B cell (primary cell): ENCODE measurements around the gene AGAP1. TPM values are rescaled to one million over a fixed set of nuclear protein-coding genes. Genes with fewer than 3 reads are reported as not detected.

ENCODE experiments used
- ATAC-seq: fragments of 200-7000 bp; cut with Tn5 transposase; one replicate; pipeline ENCODE4 v1.10.0; 2021; ENCODE audit warnings: low read depth, mild to moderate bottlenecking, moderate number of reproducible peaks, moderate library complexity
- CTCF ChIA-PET: fragments of 350-600 bp; sonication (Branson Sonifier 250); formaldehyde crosslinking; loops from one replicate; lab custom pipeline; 2021; ENCODE audit warnings: antibody characterized with exemption, inconsistent platforms; lab: Charles Lee
- POLR2A ChIA-PET: fragments of 350-600 bp; sonication (Branson Sonifier 250); formaldehyde crosslinking; loops from one replicate; lab custom pipeline; 2021; ENCODE audit warnings: antibody characterized with exemption; lab: Charles Lee
- DNase-seq: peaks from one replicate; pipeline ENCODE4 v3.0.0; 2013
- H2AFZ ChIP-seq: 2 replicates; pipeline ENCODE4 v1.6.1; 2012; ENCODE audit warnings: mild to moderate bottlenecking, low read depth, low read length; ENCODE audit not compliant: insufficient read depth, poor library complexity, severe bottlenecking
- H3K27ac ChIP-seq, 2 donors: 1 replicate in 1 of 2; 2 replicates in 1 of 2; pipeline ENCODE4 v1.5.1; 2012 to 2013; ENCODE audit warnings: low read length in 2 of 2, mild to moderate bottlenecking in 2 of 2, moderate library complexity in 1 of 2
- H3K27me3 ChIP-seq, 4 experiments: fragments of 200-600 bp in 1 of 4; sonication (generic) in 1 of 4; replicated peaks in 1 of 4; 1 replicate in 2 of 4; 2 replicates in 2 of 4; pipeline versions ENCODE4 v1.6.1 to v1.7.0; 2013 to 2016; ENCODE audit warnings: low read length in 3 of 4, mild to moderate bottlenecking in 2 of 4, mixed read lengths in 1 of 4, moderate library complexity in 1 of 4; ENCODE audit not compliant: insufficient read depth in 4 of 4, control insufficient read depth in 3 of 4; ENCODE audit errors: control extremely low read depth in 1 of 4
- H3K36me3 ChIP-seq, 2 experiments: replicated peaks in 1 of 2; 1 replicate in 1 of 2; 2 replicates in 1 of 2; pipeline versions ENCODE4 v1.6.1 to v1.7.1; 2013; ENCODE audit warnings: low read length in 1 of 2; ENCODE audit not compliant: insufficient read depth in 2 of 2, control insufficient read depth in 1 of 2; ENCODE audit errors: control extremely low read depth in 1 of 2, extremely low read depth in 1 of 2
- H3K4me1 ChIP-seq, 2 donors: fragments of 200-600 bp in 1 of 2; sonication (generic) in 1 of 2; 1 replicate in 1 of 2; 2 replicates in 1 of 2; pipeline versions ENCODE4 v1.5.1 to v1.6.1; 2013 to 2017; ENCODE audit warnings: low read length in 2 of 2; ENCODE audit not compliant: control insufficient read depth in 2 of 2, insufficient read depth in 2 of 2
- H3K4me2 ChIP-seq: replicated peaks from 2 replicates; pipeline ENCODE3; 2012; ENCODE audit warnings: mild to moderate bottlenecking, low read depth, low read length; ENCODE audit not compliant: poor library complexity, severe bottlenecking
- H3K4me3 ChIP-seq, 5 experiments: fragments of 200-600 bp in 1 of 5; sonication (generic) in 1 of 5; 1 replicate in 3 of 5; 2 replicates in 2 of 5; pipeline versions ENCODE4 v1.5.1 to v1.7.0; 2011 to 2016; ENCODE audit warnings: low read length in 4 of 5, mild to moderate bottlenecking in 4 of 5, low read depth in 2 of 5, control low read depth in 1 of 5, moderate library complexity in 1 of 5; ENCODE audit not compliant: insufficient read depth in 1 of 5; ENCODE audit errors: control extremely low read depth in 1 of 5, extremely low read depth in 1 of 5
- H3K79me2 ChIP-seq: fragments of 200-600 bp; sonication (generic); one replicate; pipeline ENCODE4 v1.6.0; 2016; ENCODE audit warnings: low read length; ENCODE audit not compliant: control insufficient read depth, insufficient read depth
- H3K9ac ChIP-seq: fragments of 200-600 bp; sonication (generic); 2 replicates; pipeline ENCODE4 v1.6.1; 2017; ENCODE audit warnings: mild to moderate bottlenecking, low read length, moderate library complexity
- H3K9me3 ChIP-seq, 3 donors: one replicate each; pipeline versions ENCODE4 v1.6.1 to v1.7.1; 2013; ENCODE audit warnings: low read length in 2 of 3; ENCODE audit not compliant: control insufficient read depth in 2 of 3, insufficient read depth in 1 of 3; ENCODE audit errors: control extremely low read depth in 1 of 3
- H4K20me1 ChIP-seq: 2 replicates; pipeline ENCODE4 v1.6.0; 2012; ENCODE audit warnings: mild to moderate bottlenecking, low read length; ENCODE audit not compliant: insufficient read depth, control insufficient read depth, poor library complexity, severe bottlenecking
- H3K27ac Mint-ChIP-seq: one replicate; pipeline ENCODE4 v1.8.0; 2021; ENCODE audit warnings: mixed read lengths
- H3K27me3 Mint-ChIP-seq: one replicate; pipeline ENCODE4 v1.8.0; 2021; ENCODE audit warnings: mixed read lengths
- H3K4me1 Mint-ChIP-seq: one replicate; pipeline ENCODE4 v1.8.0; 2021; ENCODE audit warnings: mixed read lengths
- H3K4me3 Mint-ChIP-seq: one replicate; pipeline ENCODE4 v1.8.0; 2021; ENCODE audit warnings: mixed read lengths
- H3K9me3 Mint-ChIP-seq: one replicate; pipeline ENCODE4 v1.8.0; 2022; ENCODE audit warnings: mixed read lengths; ENCODE audit not compliant: insufficient read depth
- EZH2 ChIP-seq: IDR thresholded peaks from 2 replicates; pipeline ENCODE4 v1.6.1; 2012; ENCODE audit warnings: borderline replicate concordance, low read depth, mild to moderate bottlenecking, moderate library complexity, low read length; ENCODE audit not compliant: insufficient read depth, poor library complexity, severe bottlenecking
- WGBS: methylation state at CpG from one replicate; pipeline ENCODE4 v1.1.5; 2013; ENCODE audit warnings: missing lambda C conversion rate; ENCODE audit not compliant: insufficient coverage; 5-methylcytosine and 5-hydroxymethylcytosine counted together
- intact Hi-C: fragments of 100-400 bp; cut with micrococcal nuclease; formaldehyde crosslinking; loops from one replicate; pipeline ENCODE4 v1.10.0; 2022
- polyA plus RNA-seq: library from polyadenylated mRNA; depleted of rRNA; stranded (reverse); fragments of >200 nt; gene quantifications from 2 replicates; pipeline ENCODE4 v1.2.3, GENCODE V29; 2012
- total RNA-seq, 2 donors: library from RNA; stranded (reverse); fragments of 120-200 nt in 1 of 2; gene quantifications; 1 replicate in 1 of 2; 2 replicates in 1 of 2; pipeline versions ENCODE4 v1.2.3 to v1.2.4, GENCODE V29; 2013 to 2022
- TF ChIP-seq, protein P1 (sequence below): fragments of 200-600 bp; IDR thresholded peaks from one replicate; pipeline ENCODE4 v1.8.0; 2022; ENCODE audit warnings: antibody characterized with exemption, mild to moderate bottlenecking

Gene AGAP1
- total and polyA plus RNA-seq, 2 donors (not counting 1 experiment from before 2014, with no cell fraction given), result 0.01 TPM; not detected in 1

DNA sequence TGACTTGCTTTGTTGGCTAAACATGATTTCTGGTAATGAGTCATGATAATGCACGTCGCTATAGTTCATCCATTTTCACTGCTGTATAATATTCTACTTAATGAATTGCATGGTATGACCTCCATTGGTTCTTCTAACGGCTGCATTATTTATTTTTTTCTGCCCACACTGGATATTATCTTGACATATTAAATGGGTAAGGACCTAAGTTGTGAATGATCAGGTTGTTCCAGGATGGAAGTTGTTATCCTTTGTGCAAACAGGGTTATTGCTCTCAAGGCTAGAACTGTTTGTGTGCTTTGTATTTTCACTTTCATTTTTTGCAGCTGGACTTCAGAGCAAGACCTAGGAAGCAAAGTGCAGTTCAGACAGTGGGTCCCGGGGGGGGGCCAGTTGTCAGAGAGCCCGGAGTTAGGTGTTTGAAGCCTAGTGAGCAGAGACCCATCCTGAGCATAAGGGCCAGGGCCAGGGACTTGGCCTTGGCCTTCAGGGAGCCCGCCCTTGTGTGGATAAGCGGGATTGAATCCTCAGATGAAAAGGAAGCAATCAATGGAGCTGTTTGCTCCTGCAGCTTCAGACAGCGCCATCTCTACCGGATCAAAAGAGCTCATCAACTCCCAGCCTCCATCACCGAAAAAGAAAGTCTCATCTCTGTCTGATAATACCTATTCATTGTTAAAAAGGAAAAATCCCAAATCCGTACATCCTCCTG lies 48.2 kb downstream of the AGAP1 start:
- Histone ChIP-seq H3K4me2 (no peak overlapping the region), H3K4me1 (no peaks in the 10 kb centered on the region), H3K27ac (no peak overlapping the region), H3K27me3 (no peaks in the 10 kb centered on the region), H4K20me1 (no peaks in the 10 kb centered on the region), H2AFZ (no peak overlapping the region), H3K9me3 (peaks cover 0 to 7% (median 0%) of the 10 kb centered on the region in 3 donors), H3K79me2 (no peaks in the 10 kb centered on the region), H3K4me3 (no peak overlapping the region), H3K9ac (no peak overlapping the region), H3K36me3 (no peaks in the 10 kb centered on the region)
- DNase-seq (no peak), ATAC-seq (no peak)
- ChIA-PET POLR2A (no interaction called here), CTCF (no interaction called here)
- Mint-ChIP-seq H3K27ac (no peak overlapping the region), H3K27me3 (peaks cover 5% of the 10 kb centered on the region), H3K4me1 (no peaks in the 10 kb centered on the region), H3K4me3 (no peak overlapping the region), H3K9me3 (no peaks in the 10 kb centered on the region)
- WGBS, result 90% methylated on average over 7 of the region's 11 CpGs
- no peak for TF ChIP-seq EZH2
- TF ChIP-seq, protein P1, sequence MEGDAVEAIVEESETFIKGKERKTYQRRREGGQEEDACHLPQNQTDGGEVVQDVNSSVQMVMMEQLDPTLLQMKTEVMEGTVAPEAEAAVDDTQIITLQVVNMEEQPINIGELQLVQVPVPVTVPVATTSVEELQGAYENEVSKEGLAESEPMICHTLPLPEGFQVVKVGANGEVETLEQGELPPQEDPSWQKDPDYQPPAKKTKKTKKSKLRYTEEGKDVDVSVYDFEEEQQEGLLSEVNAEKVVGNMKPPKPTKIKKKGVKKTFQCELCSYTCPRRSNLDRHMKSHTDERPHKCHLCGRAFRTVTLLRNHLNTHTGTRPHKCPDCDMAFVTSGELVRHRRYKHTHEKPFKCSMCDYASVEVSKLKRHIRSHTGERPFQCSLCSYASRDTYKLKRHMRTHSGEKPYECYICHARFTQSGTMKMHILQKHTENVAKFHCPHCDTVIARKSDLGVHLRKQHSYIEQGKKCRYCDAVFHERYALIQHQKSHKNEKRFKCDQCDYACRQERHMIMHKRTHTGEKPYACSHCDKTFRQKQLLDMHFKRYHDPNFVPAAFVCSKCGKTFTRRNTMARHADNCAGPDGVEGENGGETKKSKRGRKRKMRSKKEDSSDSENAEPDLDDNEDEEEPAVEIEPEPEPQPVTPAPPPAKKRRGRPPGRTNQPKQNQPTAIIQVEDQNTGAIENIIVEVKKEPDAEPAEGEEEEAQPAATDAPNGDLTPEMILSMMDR, result no peak
- intact Hi-C loops, result no loop called here

DNA sequence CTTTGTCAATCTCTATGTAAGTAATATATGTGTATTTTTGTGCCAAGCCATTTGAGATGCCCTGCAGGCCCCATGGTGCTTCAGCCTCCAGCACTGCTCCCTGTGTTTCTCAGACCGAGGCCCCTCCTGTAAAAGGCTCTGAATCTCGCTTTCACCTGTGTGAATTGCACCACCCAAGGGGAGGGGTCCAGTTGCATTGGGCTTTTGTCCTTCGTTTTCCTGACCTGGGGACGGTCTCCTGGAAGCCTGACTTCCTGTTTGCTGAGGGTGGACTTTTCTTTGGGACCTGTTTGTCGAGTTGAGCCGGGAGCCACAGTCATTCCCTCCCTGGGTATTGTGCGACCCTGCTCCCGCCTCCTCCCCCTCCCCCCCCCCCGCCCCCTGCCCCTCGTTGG lies 48.9 kb downstream of the AGAP1 start:
- Mint-ChIP-seq H3K9me3 (no peaks in the 10 kb centered on the region), H3K4me1 (no peaks in the 10 kb centered on the region), H3K27me3 (peaks cover 5% of the 10 kb centered on the region), H3K27ac (no peak overlapping the region), H3K4me3 (no peak overlapping the region)
- TF ChIP-seq, protein P1, result no peak
- no peak for TF ChIP-seq EZH2
- H2AFZ ChIP-seq, result no peak overlapping the region
- no peak overlapping the region for H3K27ac ChIP-seq
- peaks cover 0 to 7% (median 0%) of the 10 kb centered on the region in 3 donors for H3K9me3 ChIP-seq
- no peaks in the 10 kb centered on the region for H3K36me3 ChIP-seq
- CTCF ChIA-PET, result no interaction called here
- H4K20me1 ChIP-seq, result no peaks in the 10 kb centered on the region
- WGBS, result 62% methylated on average over 4 of the region's 10 CpGs
- DNase-seq (no peak), ATAC-seq (no peak)
- no peak overlapping the region for H3K4me3 ChIP-seq
- H3K79me2 ChIP-seq, result no peaks in the 10 kb centered on the region
- intact Hi-C loops, result no loop called here
- H3K27me3 ChIP-seq, result no peaks in the 10 kb centered on the region
- no peaks in the 10 kb centered on the region for H3K4me1 ChIP-seq
- H3K4me2 ChIP-seq, result no peak overlapping the region
- POLR2A ChIA-PET, result no interaction called here
- no peak overlapping the region for H3K9ac ChIP-seq
